Nephron progenitor cell (in vitro differentiated cells): ENCODE data around the gene SPTLC2.

Experiments used
- DNase-seq: peaks from one replicate; pipeline ENCODE4 v3.0.0; 2021
- H3K27ac Mint-ChIP-seq: 2 replicates; pipeline ENCODE4 v1.8.0; 2021; ENCODE audit warnings: mild to moderate bottlenecking, moderate library complexity, mixed read lengths
- H3K27me3 Mint-ChIP-seq: 2 replicates; pipeline ENCODE4 v1.8.0; 2021; ENCODE audit warnings: mild to moderate bottlenecking, low read depth, mixed read lengths; ENCODE audit not compliant: poor library complexity
- H3K36me3 Mint-ChIP-seq: 2 replicates; pipeline ENCODE4 v1.8.0; 2021; ENCODE audit warnings: low read depth, mixed read lengths
- H3K4me1 Mint-ChIP-seq: 2 replicates; pipeline ENCODE4 v1.8.0; 2021; ENCODE audit warnings: mixed read lengths
- H3K4me3 Mint-ChIP-seq: 2 replicates; pipeline ENCODE4 v1.8.0; 2021; ENCODE audit warnings: mild to moderate bottlenecking, moderate library complexity, mixed read lengths
- H3K9me3 Mint-ChIP-seq: 2 replicates; pipeline ENCODE4 v1.8.0; 2021; ENCODE audit warnings: mild to moderate bottlenecking, moderate library complexity, mixed read lengths
- TF ChIP-seq, protein P1 (sequence below): fragments of 200-600 bp; sonication (generic); IDR thresholded peaks from 2 replicates; pipeline ENCODE4 v1.5.0; 2021; ENCODE audit warnings: antibody characterized with exemption

The SPTLC2 gene

GRCh38 chr14:77585385-77585784 lies 31.1 kb downstream of the SPTLC2 start:
- Mint-ChIP-seq H3K36me3 (peaks cover 16% of the 10 kb centered on the region), H3K4me1 (peaks cover 21% of the 10 kb centered on the region), H3K27ac (no peak overlapping the region), H3K9me3 (no peaks in the 10 kb centered on the region), H3K27me3 (peaks cover 3% of the 10 kb centered on the region), H3K4me3 (no peak overlapping the region)
- peak; percentile 33 for DNase-seq
- TF ChIP-seq, protein P1, sequence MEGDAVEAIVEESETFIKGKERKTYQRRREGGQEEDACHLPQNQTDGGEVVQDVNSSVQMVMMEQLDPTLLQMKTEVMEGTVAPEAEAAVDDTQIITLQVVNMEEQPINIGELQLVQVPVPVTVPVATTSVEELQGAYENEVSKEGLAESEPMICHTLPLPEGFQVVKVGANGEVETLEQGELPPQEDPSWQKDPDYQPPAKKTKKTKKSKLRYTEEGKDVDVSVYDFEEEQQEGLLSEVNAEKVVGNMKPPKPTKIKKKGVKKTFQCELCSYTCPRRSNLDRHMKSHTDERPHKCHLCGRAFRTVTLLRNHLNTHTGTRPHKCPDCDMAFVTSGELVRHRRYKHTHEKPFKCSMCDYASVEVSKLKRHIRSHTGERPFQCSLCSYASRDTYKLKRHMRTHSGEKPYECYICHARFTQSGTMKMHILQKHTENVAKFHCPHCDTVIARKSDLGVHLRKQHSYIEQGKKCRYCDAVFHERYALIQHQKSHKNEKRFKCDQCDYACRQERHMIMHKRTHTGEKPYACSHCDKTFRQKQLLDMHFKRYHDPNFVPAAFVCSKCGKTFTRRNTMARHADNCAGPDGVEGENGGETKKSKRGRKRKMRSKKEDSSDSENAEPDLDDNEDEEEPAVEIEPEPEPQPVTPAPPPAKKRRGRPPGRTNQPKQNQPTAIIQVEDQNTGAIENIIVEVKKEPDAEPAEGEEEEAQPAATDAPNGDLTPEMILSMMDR: no peak

GRCh38 chr14:77584809-77585208 lies 31.6 kb downstream of the SPTLC2 start:
- H3K9me3 Mint-ChIP-seq: no peaks in the 10 kb centered on the region
- H3K27ac Mint-ChIP-seq: peak overlapping the region; percentile 7
- H3K4me1 Mint-ChIP-seq: peaks cover 21% of the 10 kb centered on the region
- H3K36me3 Mint-ChIP-seq: peaks cover 16% of the 10 kb centered on the region
- no peak for DNase-seq
- TF ChIP-seq, protein P1: no peak
- H3K4me3 Mint-ChIP-seq: no peak overlapping the region
- peaks cover 3% of the 10 kb centered on the region for H3K27me3 Mint-ChIP-seq

GRCh38 chr14:77583657-77584056 lies 32.8 kb downstream of the SPTLC2 start:
- Mint-ChIP-seq H3K4me3 (no peak overlapping the region), H3K27me3 (peaks cover 3% of the 10 kb centered on the region), H3K9me3 (no peaks in the 10 kb centered on the region), H3K4me1 (peaks cover 21% of the 10 kb centered on the region), H3K27ac (no peak overlapping the region), H3K36me3 (peaks cover 23% of the 10 kb centered on the region)
- TF ChIP-seq, protein P1: no peak
- DNase-seq: no peak

GRCh38 chr14:77582511-77582910 lies 33.9 kb downstream of the SPTLC2 start:
- TF ChIP-seq, protein P1: no peak
- Mint-ChIP-seq H3K9me3 (no peaks in the 10 kb centered on the region), H3K4me3 (no peak overlapping the region)

GRCh38 chr14:77580964-77581505 lies 35.4 kb downstream of the SPTLC2 start:
- Mint-ChIP-seq H3K4me3 (no peak overlapping the region), H3K36me3 (peaks cover 18% of the 10 kb centered on the region), H3K27ac (no peak overlapping the region), H3K4me1 (peaks cover 21% of the 10 kb centered on the region), H3K9me3 (no peaks in the 10 kb centered on the region), H3K27me3 (no peaks in the 10 kb centered on the region)
- TF ChIP-seq, protein P1: no peak
- no peak for DNase-seq

More at GRCh38 chr14:77582511-77582910, 33.9 kb downstream of the SPTLC2 start:
- no peak for DNase-seq
- Mint-ChIP-seq H3K36me3 (peaks cover 23% of the 10 kb centered on the region), H3K27me3 (peaks cover 3% of the 10 kb centered on the region), H3K4me1 (peaks cover 21% of the 10 kb centered on the region), H3K27ac (peak overlapping the region; percentile 29)

GRCh38 chr14:77580477-77580876 lies 36.0 kb downstream of the SPTLC2 start:
- H3K4me3 Mint-ChIP-seq: no peak overlapping the region
- peaks cover 16% of the 10 kb centered on the region for H3K4me1 Mint-ChIP-seq

More at GRCh38 chr14:77580477-77580876, 36.0 kb downstream of the SPTLC2 start:
- Mint-ChIP-seq H3K27ac (no peak overlapping the region), H3K36me3 (peaks cover 19% of the 10 kb centered on the region), H3K27me3 (no peaks in the 10 kb centered on the region), H3K9me3 (no peaks in the 10 kb centered on the region)
- TF ChIP-seq, protein P1: no peak
- DNase-seq: no peak
